ENCODE measurements around the gene FTO.

DNA sequence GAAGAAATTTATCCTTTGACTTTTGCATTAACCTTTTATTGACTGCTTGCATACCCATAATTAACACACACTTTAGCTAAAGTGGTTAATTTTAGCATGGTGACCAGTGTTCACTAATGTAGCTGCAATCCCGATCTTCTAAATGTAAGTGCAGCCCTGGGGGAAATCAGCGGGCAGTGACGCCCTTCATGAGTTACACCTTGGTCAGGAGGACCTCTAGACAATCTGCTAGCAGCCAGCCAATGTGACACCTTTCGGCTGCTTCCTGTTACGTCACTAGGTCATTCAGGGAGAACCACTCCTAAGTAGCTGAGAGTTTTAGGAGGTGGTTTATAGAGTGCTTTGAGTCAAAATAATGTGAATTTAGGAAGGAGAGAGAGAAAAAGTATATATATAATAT, 402.1 kb downstream of the FTO start:
- TF ChIP-seq, protein P1, sequence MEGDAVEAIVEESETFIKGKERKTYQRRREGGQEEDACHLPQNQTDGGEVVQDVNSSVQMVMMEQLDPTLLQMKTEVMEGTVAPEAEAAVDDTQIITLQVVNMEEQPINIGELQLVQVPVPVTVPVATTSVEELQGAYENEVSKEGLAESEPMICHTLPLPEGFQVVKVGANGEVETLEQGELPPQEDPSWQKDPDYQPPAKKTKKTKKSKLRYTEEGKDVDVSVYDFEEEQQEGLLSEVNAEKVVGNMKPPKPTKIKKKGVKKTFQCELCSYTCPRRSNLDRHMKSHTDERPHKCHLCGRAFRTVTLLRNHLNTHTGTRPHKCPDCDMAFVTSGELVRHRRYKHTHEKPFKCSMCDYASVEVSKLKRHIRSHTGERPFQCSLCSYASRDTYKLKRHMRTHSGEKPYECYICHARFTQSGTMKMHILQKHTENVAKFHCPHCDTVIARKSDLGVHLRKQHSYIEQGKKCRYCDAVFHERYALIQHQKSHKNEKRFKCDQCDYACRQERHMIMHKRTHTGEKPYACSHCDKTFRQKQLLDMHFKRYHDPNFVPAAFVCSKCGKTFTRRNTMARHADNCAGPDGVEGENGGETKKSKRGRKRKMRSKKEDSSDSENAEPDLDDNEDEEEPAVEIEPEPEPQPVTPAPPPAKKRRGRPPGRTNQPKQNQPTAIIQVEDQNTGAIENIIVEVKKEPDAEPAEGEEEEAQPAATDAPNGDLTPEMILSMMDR (IDR thresholded peaks at IDR 0.05), result no peak
- TF ChIP-seq POLR2A (IDR thresholded peaks at IDR 0.05), result no peak

Data from esophagus squamous epithelium (tissue), 4 donors.